ENCODE results near the gene TIMP3. TPM values are rescaled to one million over a fixed set of nuclear protein-coding genes. Genes with fewer than 3 reads are reported as not detected.

TIMP3 gene
- total RNA-seq, 1 donor from 2014 or later, result 15.2 TPM

- DNase-seq, result peak; percentile 67
- H3K36me3 Mint-ChIP-seq (ENCODE audit: unreplicated experiment), result no peaks in the 10 kb centered on the region
- peaks cover 3% of the 10 kb centered on the region for H3K4me1 Mint-ChIP-seq (ENCODE audit: low read depth, unreplicated experiment)
- peak; percentile 49 for TF ChIP-seq CTCF (IDR thresholded peaks at IDR 0.05; ENCODE audit: partially characterized antibody, unreplicated experiment)
- no peak overlapping the region for H3K4me3 Mint-ChIP-seq (ENCODE audit: unreplicated experiment)
- H3K27ac Mint-ChIP-seq (ENCODE audit: unreplicated experiment), result no peak overlapping the region
- no peaks in the 10 kb centered on the region for H3K9me3 Mint-ChIP-seq (ENCODE audit: unreplicated experiment)
- peaks cover 1% of the 10 kb centered on the region for H3K27me3 Mint-ChIP-seq (ENCODE audit: unreplicated experiment)
Measured at GRCh38 chr22:32823024-32823730, 21.7 kb downstream of the TIMP3 start.

- Mint-ChIP-seq H3K36me3 (ENCODE audit: unreplicated experiment) (no peaks in the 10 kb centered on the region), H3K4me3 (ENCODE audit: unreplicated experiment) (no peak overlapping the region), H3K4me1 (ENCODE audit: low read depth, unreplicated experiment) (peaks cover 6% of the 10 kb centered on the region), H3K27me3 (ENCODE audit: unreplicated experiment) (peaks cover under 1% of the 10 kb centered on the region), H3K9me3 (ENCODE audit: unreplicated experiment) (peaks cover 1% of the 10 kb centered on the region), H3K27ac (ENCODE audit: unreplicated experiment) (no peak overlapping the region)
- TF ChIP-seq CTCF (IDR thresholded peaks at IDR 0.05; ENCODE audit: partially characterized antibody, unreplicated experiment), result no peak
- DNase-seq, result no peak
Measured at GRCh38 chr22:32824531-32825312, 23.2 kb downstream of the TIMP3 start.

GRCh38 chr22:32826537-32826936, 25.0 kb downstream of the TIMP3 start:
- Mint-ChIP-seq H3K4me3 (ENCODE audit: unreplicated experiment) (no peak overlapping the region), H3K27me3 (ENCODE audit: unreplicated experiment) (no peaks in the 10 kb centered on the region), H3K4me1 (ENCODE audit: low read depth, unreplicated experiment) (peaks cover 10% of the 10 kb centered on the region), H3K36me3 (ENCODE audit: unreplicated experiment) (no peaks in the 10 kb centered on the region), H3K27ac (ENCODE audit: unreplicated experiment) (no peak overlapping the region), H3K9me3 (ENCODE audit: unreplicated experiment) (peaks cover 4% of the 10 kb centered on the region)
- no peak for TF ChIP-seq CTCF (IDR thresholded peaks at IDR 0.05; ENCODE audit: partially characterized antibody, unreplicated experiment)
- DNase-seq, result no peak

GRCh38 chr22:32827049-32827602, 25.6 kb downstream of the TIMP3 start:
- TF ChIP-seq CTCF (IDR thresholded peaks at IDR 0.05; ENCODE audit: partially characterized antibody, unreplicated experiment), result no peak
- H3K27me3 Mint-ChIP-seq (ENCODE audit: unreplicated experiment), result no peaks in the 10 kb centered on the region
- no peak overlapping the region for H3K27ac Mint-ChIP-seq (ENCODE audit: unreplicated experiment)
- H3K36me3 Mint-ChIP-seq (ENCODE audit: unreplicated experiment), result no peaks in the 10 kb centered on the region
- no peak overlapping the region for H3K4me3 Mint-ChIP-seq (ENCODE audit: unreplicated experiment)
- H3K9me3 Mint-ChIP-seq (ENCODE audit: unreplicated experiment), result peaks cover 4% of the 10 kb centered on the region
- no peak for DNase-seq
- peaks cover 10% of the 10 kb centered on the region for H3K4me1 Mint-ChIP-seq (ENCODE audit: low read depth, unreplicated experiment)

Measured in glutamatergic neuron (in vitro differentiated cells).